ENCODE results near the gene ATP5ME. TPM values are rescaled to one million over a fixed set of nuclear protein-coding genes. Genes with fewer than 3 reads are reported as not detected.
A peak's percentile ranks its signal among the peaks of the same experiment; 100 is the strongest.

ATP5ME gene
- total RNA-seq, 1 donor from 2014 or later = 95.1 TPM

DNA sequence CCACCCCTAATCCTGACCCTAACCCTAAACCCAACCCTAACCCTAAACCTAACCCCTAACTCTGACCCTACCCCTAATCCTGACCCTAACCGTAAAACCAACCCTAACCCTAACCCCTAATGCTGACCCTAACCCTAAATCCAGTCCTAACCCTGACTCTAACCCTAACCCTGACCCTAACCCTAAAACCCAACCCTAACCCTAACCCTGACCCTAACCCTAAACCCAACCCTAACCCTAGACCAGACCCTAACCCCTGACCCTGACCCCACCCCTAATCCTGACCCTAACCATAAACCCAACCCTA, 30.8 kb upstream of the ATP5ME start:
- no peak for DNase-seq (ENCODE audit: low spot score)
- Histone ChIP-seq H3K9me3 (ENCODE audit: low read depth) (no peaks in the 10 kb centered on the region), H3K79me2 (ENCODE audit: low read depth) (peaks cover 42% of the 10 kb centered on the region), H4K20me1 (ENCODE audit: low read depth) (peaks cover 33% of the 10 kb centered on the region), H3K4me3 (peak overlapping the region; percentile 89), H3K36me3 (no peaks in the 10 kb centered on the region), H3K27ac (no peak overlapping the region), H3K4me2 (peak overlapping the region; percentile 64), H3K4me1 (peaks cover 9% of the 10 kb centered on the region), H3K9ac (no peak overlapping the region), H3F3A (ENCODE audit: low read depth) (peaks cover 4% of the 10 kb centered on the region), H3K27me3 (peaks cover 15% of the 10 kb centered on the region), H2AFZ (replicated peaks) (no peak overlapping the region)
- peaks cover 7% of the 10 kb centered on the region for H3K4me1 Mint-ChIP-seq
- peaks cover 14% of the 10 kb centered on the region for H3K36me3 Mint-ChIP-seq
- no peak overlapping the region for H3K27ac Mint-ChIP-seq
- peaks cover 12% of the 10 kb centered on the region for H3K9me3 Mint-ChIP-seq
- peaks cover 12% of the 10 kb centered on the region for H3K27me3 Mint-ChIP-seq (ENCODE audit: insufficient read depth, low read depth)
- H3K4me3 Mint-ChIP-seq = peak overlapping the region; percentile 83
- no peak for TF ChIP-seq EZH2 (IDR thresholded peaks at IDR 0.05)
- no peak for TF ChIP-seq EZH2phosphoT487 (IDR thresholded peaks at IDR 0.05)
- TF ChIP-seq, protein P1, sequence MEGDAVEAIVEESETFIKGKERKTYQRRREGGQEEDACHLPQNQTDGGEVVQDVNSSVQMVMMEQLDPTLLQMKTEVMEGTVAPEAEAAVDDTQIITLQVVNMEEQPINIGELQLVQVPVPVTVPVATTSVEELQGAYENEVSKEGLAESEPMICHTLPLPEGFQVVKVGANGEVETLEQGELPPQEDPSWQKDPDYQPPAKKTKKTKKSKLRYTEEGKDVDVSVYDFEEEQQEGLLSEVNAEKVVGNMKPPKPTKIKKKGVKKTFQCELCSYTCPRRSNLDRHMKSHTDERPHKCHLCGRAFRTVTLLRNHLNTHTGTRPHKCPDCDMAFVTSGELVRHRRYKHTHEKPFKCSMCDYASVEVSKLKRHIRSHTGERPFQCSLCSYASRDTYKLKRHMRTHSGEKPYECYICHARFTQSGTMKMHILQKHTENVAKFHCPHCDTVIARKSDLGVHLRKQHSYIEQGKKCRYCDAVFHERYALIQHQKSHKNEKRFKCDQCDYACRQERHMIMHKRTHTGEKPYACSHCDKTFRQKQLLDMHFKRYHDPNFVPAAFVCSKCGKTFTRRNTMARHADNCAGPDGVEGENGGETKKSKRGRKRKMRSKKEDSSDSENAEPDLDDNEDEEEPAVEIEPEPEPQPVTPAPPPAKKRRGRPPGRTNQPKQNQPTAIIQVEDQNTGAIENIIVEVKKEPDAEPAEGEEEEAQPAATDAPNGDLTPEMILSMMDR (IDR thresholded peaks at IDR 0.05) = no peak

DNA sequence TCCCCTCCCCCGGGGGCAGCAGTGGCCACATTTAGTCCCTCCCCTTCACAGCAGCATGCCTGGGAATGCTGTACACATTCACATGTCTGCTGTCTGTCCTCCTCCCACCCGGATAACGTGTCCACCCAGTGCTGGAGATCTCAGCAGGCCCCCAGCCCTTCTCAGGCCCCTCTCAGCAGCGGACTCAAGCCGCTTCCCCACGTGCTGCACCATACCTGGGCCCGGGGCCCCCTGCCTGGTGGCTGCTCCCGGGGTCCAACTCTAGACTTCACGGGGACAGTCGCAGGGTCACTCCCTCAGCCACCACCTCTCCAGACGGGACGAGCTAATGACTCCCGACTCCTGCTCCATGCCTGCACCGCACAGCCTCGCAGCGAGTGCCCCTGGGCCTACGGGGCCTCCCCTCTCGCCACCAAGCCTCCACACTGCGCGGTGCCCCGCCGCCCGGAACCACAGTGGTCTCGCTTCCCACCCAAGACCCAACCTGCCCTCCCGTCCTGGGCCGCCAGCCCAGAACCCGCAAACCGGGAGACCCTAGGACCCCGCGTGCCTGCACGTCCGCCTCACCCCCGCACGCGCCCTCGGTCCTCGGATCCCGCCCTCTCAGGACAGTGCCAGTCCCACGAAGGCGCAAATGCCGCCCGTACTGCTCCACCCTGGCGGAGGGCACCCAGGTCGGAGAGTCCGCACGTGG, 30.3 kb upstream of the ATP5ME start:
- Histone ChIP-seq H3K9ac (no peak overlapping the region), H3F3A (ENCODE audit: low read depth) (peaks cover 2% of the 10 kb centered on the region), H3K36me3 (no peaks in the 10 kb centered on the region), H3K4me1 (peaks cover 9% of the 10 kb centered on the region), H3K4me2 (no peak overlapping the region), H3K27ac (no peak overlapping the region), H3K4me3 (no peak overlapping the region), H3K9me3 (ENCODE audit: low read depth) (no peaks in the 10 kb centered on the region), H2AFZ (replicated peaks) (no peak overlapping the region), H3K27me3 (peaks cover 15% of the 10 kb centered on the region), H3K79me2 (ENCODE audit: low read depth) (peaks cover 36% of the 10 kb centered on the region), H4K20me1 (ENCODE audit: low read depth) (peaks cover 27% of the 10 kb centered on the region)
- peaks cover 3% of the 10 kb centered on the region for H3K4me1 Mint-ChIP-seq
- peaks cover 12% of the 10 kb centered on the region for H3K27me3 Mint-ChIP-seq (ENCODE audit: insufficient read depth, low read depth)
- H3K4me3 Mint-ChIP-seq = peak overlapping the region; percentile 41
- no peak for DNase-seq (ENCODE audit: low spot score)
- TF ChIP-seq EZH2 (IDR thresholded peaks at IDR 0.05) = no peak
- H3K27ac Mint-ChIP-seq = no peak overlapping the region
- peaks cover 7% of the 10 kb centered on the region for H3K9me3 Mint-ChIP-seq
- peaks cover 8% of the 10 kb centered on the region for H3K36me3 Mint-ChIP-seq

DNA sequence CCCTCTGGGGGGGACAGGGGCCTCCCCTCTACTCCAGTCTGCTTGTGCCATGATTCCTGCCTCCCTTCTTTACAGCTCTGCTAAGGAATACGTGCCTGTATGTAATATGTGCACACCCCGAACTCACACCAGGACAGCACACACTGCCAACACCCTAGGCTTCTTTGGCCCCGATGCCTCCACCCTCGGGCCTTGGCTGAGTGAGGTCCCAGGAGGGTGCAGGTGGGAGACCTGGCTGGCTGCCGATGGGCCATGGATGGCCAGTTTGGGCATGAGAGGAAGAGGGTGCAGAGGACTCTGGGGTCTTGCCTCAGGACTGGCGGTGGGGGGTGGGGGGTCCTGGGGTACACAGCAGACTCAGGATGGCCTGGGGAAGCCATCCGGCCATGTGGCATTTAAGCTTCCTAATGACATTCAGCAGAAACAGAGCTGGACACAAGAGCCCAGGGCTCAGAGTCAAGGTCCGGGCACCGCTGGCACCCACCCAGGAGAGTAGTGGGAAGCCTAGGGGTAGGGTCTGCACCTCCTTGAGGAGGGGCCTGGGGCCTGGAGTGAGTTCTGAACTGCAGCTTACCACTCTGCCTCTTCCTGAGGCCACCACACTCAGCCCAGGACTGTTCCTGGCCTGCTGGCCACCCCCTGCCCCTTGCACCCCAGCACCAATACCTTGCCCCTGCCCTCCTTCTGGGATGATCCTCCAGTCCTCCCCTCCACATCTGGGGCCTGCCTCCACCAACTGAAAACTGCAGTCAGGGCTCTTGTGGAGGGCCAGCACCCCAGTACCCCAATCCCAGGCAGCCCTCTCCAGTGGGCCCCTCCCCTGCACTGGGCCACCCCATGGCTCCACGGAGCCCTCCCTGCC, 29.5 kb upstream of the ATP5ME start:
- no peaks in the 10 kb centered on the region for H3F3A ChIP-seq (ENCODE audit: low read depth)
- peaks cover 15% of the 10 kb centered on the region for H3K27me3 ChIP-seq
- no peak overlapping the region for H3K4me3 ChIP-seq
- H3K9ac ChIP-seq = no peak overlapping the region
- H3K4me2 ChIP-seq = no peak overlapping the region
- H3K36me3 ChIP-seq = no peaks in the 10 kb centered on the region
- H3K79me2 ChIP-seq (ENCODE audit: low read depth) = peaks cover 29% of the 10 kb centered on the region
- Mint-ChIP-seq H3K27me3 (ENCODE audit: insufficient read depth, low read depth) (peaks cover 13% of the 10 kb centered on the region), H3K4me1 (peaks cover 3% of the 10 kb centered on the region), H3K9me3 (peaks cover 3% of the 10 kb centered on the region), H3K36me3 (peaks cover 1% of the 10 kb centered on the region), H3K4me3 (no peak overlapping the region), H3K27ac (no peak overlapping the region)
- no peaks in the 10 kb centered on the region for H3K9me3 ChIP-seq (ENCODE audit: low read depth)
- peaks cover 9% of the 10 kb centered on the region for H3K4me1 ChIP-seq
- no peak overlapping the region for H3K27ac ChIP-seq
- DNase-seq (ENCODE audit: low spot score) = no peak
- TF ChIP-seq EZH2phosphoT487 (IDR thresholded peaks at IDR 0.05) (no peak), EZH2 (IDR thresholded peaks at IDR 0.05) (no peak)
- TF ChIP-seq, protein P1 (IDR thresholded peaks at IDR 0.05) = no peak
- peaks cover 19% of the 10 kb centered on the region for H4K20me1 ChIP-seq (ENCODE audit: low read depth)
- no peak overlapping the region for H2AFZ ChIP-seq (replicated peaks)
